Right atrium auricular region (tissue), 2 donors: Measurements from ENCODE around the gene DLGAP3. TPM values are rescaled to one million over a fixed set of nuclear protein-coding genes. Genes with fewer than 3 reads are reported as not detected.

Experiments used
- DNase-seq: peaks from one replicate; pipeline ENCODE4 v3.0.0-alpha.2; 2019; ENCODE audit warnings: low spot score
- H3K27ac ChIP-seq, 2 donors: fragments of 200-600 bp; sonication (generic); 1 replicate in 1 of 2; 2 replicates in 1 of 2; pipeline ENCODE4 v1.5.1; 2016 to 2019
- H3K27me3 ChIP-seq, 2 donors: fragments of 200-600 bp; sonication (generic); one replicate each; pipeline versions ENCODE4 v1.5.1 to v1.6.0; 2017 to 2019
- H3K36me3 ChIP-seq: fragments of 200-600 bp; sonication (generic); one replicate; pipeline ENCODE4 v1.5.1; 2016
- H3K4me1 ChIP-seq, 2 donors: fragments of 200-600 bp; sonication (generic); one replicate each; pipeline versions ENCODE4 v1.5.1 to v1.6.0; 2017 to 2019
- H3K4me3 ChIP-seq, 2 donors: fragments of 200-600 bp; sonication (generic); 1 replicate in 1 of 2; 2 replicates in 1 of 2; pipeline ENCODE4 v1.5.1; 2017 to 2019; ENCODE audit warnings: mild to moderate bottlenecking in 1 of 2, moderate library complexity in 1 of 2
- H3K9me3 ChIP-seq, 2 donors: fragments of 200-600 bp; sonication (generic); one replicate each; pipeline ENCODE4 v1.5.1; 2019
- total RNA-seq, 2 donors: library from RNA; depleted of rRNA; stranded (reverse); fragments of >200 nt; gene quantifications; one replicate each; pipeline ENCODE4 v1.1.0, GENCODE V29; 2016
- TF ChIP-seq, protein P1 (sequence below), 2 donors: fragments of 200-600 bp; sonication (generic); IDR thresholded peaks; one replicate each; pipeline ENCODE4 v1.5.1; 2019; ENCODE audit warnings: antibody characterized with exemption in 2 of 2

DLGAP3 gene, protein sequence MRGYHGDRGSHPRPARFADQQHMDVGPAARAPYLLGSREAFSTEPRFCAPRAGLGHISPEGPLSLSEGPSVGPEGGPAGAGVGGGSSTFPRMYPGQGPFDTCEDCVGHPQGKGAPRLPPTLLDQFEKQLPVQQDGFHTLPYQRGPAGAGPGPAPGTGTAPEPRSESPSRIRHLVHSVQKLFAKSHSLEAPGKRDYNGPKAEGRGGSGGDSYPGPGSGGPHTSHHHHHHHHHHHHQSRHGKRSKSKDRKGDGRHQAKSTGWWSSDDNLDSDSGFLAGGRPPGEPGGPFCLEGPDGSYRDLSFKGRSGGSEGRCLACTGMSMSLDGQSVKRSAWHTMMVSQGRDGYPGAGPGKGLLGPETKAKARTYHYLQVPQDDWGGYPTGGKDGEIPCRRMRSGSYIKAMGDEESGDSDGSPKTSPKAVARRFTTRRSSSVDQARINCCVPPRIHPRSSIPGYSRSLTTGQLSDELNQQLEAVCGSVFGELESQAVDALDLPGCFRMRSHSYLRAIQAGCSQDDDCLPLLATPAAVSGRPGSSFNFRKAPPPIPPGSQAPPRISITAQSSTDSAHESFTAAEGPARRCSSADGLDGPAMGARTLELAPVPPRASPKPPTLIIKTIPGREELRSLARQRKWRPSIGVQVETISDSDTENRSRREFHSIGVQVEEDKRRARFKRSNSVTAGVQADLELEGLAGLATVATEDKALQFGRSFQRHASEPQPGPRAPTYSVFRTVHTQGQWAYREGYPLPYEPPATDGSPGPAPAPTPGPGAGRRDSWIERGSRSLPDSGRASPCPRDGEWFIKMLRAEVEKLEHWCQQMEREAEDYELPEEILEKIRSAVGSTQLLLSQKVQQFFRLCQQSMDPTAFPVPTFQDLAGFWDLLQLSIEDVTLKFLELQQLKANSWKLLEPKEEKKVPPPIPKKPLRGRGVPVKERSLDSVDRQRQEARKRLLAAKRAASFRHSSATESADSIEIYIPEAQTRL
- under 1 TPM in 1 of 2 donors, not detected in 1; 0.43 TPM for total RNA-seq

DNA sequence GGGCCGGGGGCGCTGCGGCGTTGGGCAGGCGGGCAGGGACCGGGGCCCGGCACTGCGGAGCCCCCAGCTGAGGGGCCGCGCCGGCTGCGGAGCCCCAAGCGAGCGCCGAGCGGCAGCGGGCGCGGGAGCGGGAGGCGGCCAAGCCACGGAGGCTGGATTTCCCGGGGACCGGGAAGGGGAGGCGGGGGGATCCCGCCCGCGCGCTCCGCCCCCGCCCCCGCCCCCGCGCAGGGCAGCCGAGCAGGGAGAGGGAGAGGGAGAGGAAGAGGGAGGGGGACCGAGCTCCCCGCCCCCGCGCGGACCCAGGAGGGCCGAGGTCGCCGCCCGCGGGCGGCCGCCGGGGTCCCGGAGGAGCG, at the start of gene DLGAP3:
DLGAP3 (minus strand) TSS at position 154 of the 356 bp plus-strand sequence. CDS start 24,267 bp downstream, outside the sequence.
- Histone ChIP-seq H3K9me3 (no peaks in the 10 kb centered on the region), H3K27me3 (peaks cover 18 to 27% of the 10 kb centered on the region in 2 donors), H3K4me1 (peaks cover 0 to 17% of the 10 kb centered on the region in 2 donors), H3K27ac (no peak within 1 kb of the TSS), H3K4me3 (peak within 1 kb of the TSS; percentile 19 to 52), H3K36me3 (no peaks in the 10 kb centered on the region)
- DNase-seq: no peak
- TF ChIP-seq, protein P1, sequence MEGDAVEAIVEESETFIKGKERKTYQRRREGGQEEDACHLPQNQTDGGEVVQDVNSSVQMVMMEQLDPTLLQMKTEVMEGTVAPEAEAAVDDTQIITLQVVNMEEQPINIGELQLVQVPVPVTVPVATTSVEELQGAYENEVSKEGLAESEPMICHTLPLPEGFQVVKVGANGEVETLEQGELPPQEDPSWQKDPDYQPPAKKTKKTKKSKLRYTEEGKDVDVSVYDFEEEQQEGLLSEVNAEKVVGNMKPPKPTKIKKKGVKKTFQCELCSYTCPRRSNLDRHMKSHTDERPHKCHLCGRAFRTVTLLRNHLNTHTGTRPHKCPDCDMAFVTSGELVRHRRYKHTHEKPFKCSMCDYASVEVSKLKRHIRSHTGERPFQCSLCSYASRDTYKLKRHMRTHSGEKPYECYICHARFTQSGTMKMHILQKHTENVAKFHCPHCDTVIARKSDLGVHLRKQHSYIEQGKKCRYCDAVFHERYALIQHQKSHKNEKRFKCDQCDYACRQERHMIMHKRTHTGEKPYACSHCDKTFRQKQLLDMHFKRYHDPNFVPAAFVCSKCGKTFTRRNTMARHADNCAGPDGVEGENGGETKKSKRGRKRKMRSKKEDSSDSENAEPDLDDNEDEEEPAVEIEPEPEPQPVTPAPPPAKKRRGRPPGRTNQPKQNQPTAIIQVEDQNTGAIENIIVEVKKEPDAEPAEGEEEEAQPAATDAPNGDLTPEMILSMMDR (IDR thresholded peaks at IDR 0.05): no peak

DNA sequence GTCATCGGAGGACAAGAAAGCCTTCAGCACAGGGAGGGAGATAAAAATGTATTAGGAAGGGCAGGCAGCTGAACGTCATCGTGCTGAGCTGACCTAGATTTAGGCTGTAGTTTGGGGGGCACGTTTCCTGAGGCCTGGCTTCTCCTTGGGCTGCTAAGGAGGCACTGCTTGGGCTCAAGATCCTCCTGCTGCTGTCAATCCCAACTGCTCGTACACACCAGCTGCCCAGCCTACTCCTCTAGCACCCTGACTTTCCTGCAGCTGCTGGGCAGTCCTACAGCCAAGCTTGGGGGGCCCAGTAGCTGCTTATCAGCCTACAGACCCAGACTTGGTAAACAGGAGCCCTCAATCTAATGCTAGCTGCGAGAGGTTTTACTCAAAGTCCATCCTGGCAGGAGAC, 49.5 kb upstream of the DLGAP3 start:
- no peaks in the 10 kb centered on the region for H3K9me3 ChIP-seq
- H3K27ac ChIP-seq: no peak overlapping the region
- DNase-seq: no peak

GRCh38 chr1:34977858-34978257, 48.4 kb upstream of the DLGAP3 start:
- Histone ChIP-seq H3K27me3 (no peaks in the 10 kb centered on the region), H3K36me3 (no peaks in the 10 kb centered on the region), H3K27ac (no peak overlapping the region), H3K4me1 (peaks cover 0 to 4% of the 10 kb centered on the region in 2 donors), H3K4me3 (no peak overlapping the region), H3K9me3 (no peaks in the 10 kb centered on the region)
- TF ChIP-seq, protein P1 (IDR thresholded peaks at IDR 0.05): no peak
- DNase-seq: no peak

More for the DNA sequence above, 49.5 kb upstream of the DLGAP3 start:
- TF ChIP-seq, protein P1 (IDR thresholded peaks at IDR 0.05): no peak
- Histone ChIP-seq H3K4me3 (no peak overlapping the region), H3K27me3 (no peaks in the 10 kb centered on the region), H3K4me1 (peaks cover 0 to 14% of the 10 kb centered on the region in 2 donors), H3K36me3 (no peaks in the 10 kb centered on the region)

- Histone ChIP-seq H3K27me3 (no peaks in the 10 kb centered on the region), H3K4me1 (no peaks in the 10 kb centered on the region), H3K9me3 (no peaks in the 10 kb centered on the region), H3K4me3 (no peak overlapping the region), H3K36me3 (no peaks in the 10 kb centered on the region), H3K27ac (no peak overlapping the region)
- no peak for DNase-seq
- TF ChIP-seq, protein P1 (IDR thresholded peaks at IDR 0.05): no peak
Observed at GRCh38 chr1:34977210-34977471, 47.7 kb upstream of the DLGAP3 start.

GRCh38 chr1:34976384-34977209, 47.1 kb upstream of the DLGAP3 start:
- TF ChIP-seq, protein P1 (IDR thresholded peaks at IDR 0.05): no peak
- no peaks in the 10 kb centered on the region for H3K27me3 ChIP-seq
- H3K4me1 ChIP-seq: no peaks in the 10 kb centered on the region
- H3K9me3 ChIP-seq: no peaks in the 10 kb centered on the region
- no peak for DNase-seq
- H3K27ac ChIP-seq: no peak overlapping the region
- H3K4me3 ChIP-seq: peak overlapping the region in 1 of 2 donors; percentile 0
- H3K36me3 ChIP-seq: no peaks in the 10 kb centered on the region
